Choroid plexus epithelial cell (primary cell): Measurements from ENCODE around the gene CYLC2.

Source experiments
- DNase-seq: peaks from one replicate; pipeline ENCODE4 v3.0.0-alpha.2; 2010; ENCODE audit warnings: low read depth
- H3K4me3 ChIP-seq: 2 replicates; pipeline ENCODE4 v1.5.1; 2011; ENCODE audit warnings: low read depth, mild to moderate bottlenecking, control low read depth, low read length, moderate library complexity
- CTCF ChIP-seq: conservative IDR thresholded peaks from 2 replicates; pipeline ENCODE4 v1.5.1; 2011; ENCODE audit warnings: low read depth, mild to moderate bottlenecking, control low read depth, inconsistent platforms, low read length, moderate library complexity

CYLC2 gene

GRCh38 chr9:102985162-102985895, 9.8 kb upstream of the CYLC2 start:
- no peak for TF ChIP-seq CTCF
- DNase-seq, result no peak
- H3K4me3 ChIP-seq, result no peak overlapping the region

GRCh38 chr9:102986425-102986824, 8.7 kb upstream of the CYLC2 start:
- no peak overlapping the region for H3K4me3 ChIP-seq
- TF ChIP-seq CTCF, result no peak

GRCh38 chr9:103003689-103004088, 8.6 kb downstream of the CYLC2 start:
- TF ChIP-seq CTCF, result no peak
- H3K4me3 ChIP-seq, result no peak overlapping the region
- no peak for DNase-seq

More at GRCh38 chr9:102986425-102986824, 8.7 kb upstream of the CYLC2 start:
- no peak for DNase-seq

GRCh38 chr9:103014242-103014641, 19.1 kb downstream of the CYLC2 start:
- no peak for TF ChIP-seq CTCF
- DNase-seq, result no peak
- no peak overlapping the region for H3K4me3 ChIP-seq

- no peak for TF ChIP-seq CTCF
- no peak overlapping the region for H3K4me3 ChIP-seq
- DNase-seq, result no peak
Measured at GRCh38 chr9:103025796-103026195, 30.7 kb downstream of the CYLC2 start.

- no peak overlapping the region for H3K4me3 ChIP-seq
- TF ChIP-seq CTCF, result no peak
- peak; percentile 52 for DNase-seq
Measured at GRCh38 chr9:103037508-103038477, 42.7 kb downstream of the CYLC2 start.
